Panc1 (cell line): ENCODE results near the gene SLF2. TPM values are rescaled to one million over a fixed set of nuclear protein-coding genes. Genes with fewer than 3 reads are reported as not detected.

Source experiments
- ATAC-seq: fragments of 200-7000 bp; cut with Tn5 transposase; 2 replicates; pipeline ENCODE4 v1.9.1; 2020; ENCODE audit warnings: mild to moderate bottlenecking, moderate library complexity
- BruUV-seq: library from RNA; stranded (reverse); fragments of 400-500 nt; replicated peaks from 2 replicates; lab custom pipeline; 2021; lab: Mats Ljungman, UMichigan
- CTCF ChIA-PET: fragments of 300-600 bp; sonication (Branson Sonifier 250); formaldehyde crosslinking; loops from one replicate; lab custom pipeline; 2022; ENCODE audit warnings: antibody characterized with exemption; lab: Charles Lee
- POLR2A ChIA-PET: fragments of 300-600 bp; sonication (Branson Sonifier 250); formaldehyde crosslinking; loops from one replicate; lab custom pipeline; 2022; ENCODE audit warnings: antibody characterized with exemption; lab: Charles Lee
- DNase-seq: peaks from one replicate; pipeline ENCODE4 v3.0.0-alpha.2; 2010; ENCODE audit warnings: low read depth, low spot score
- H3K27ac ChIP-seq: 2 replicates; pipeline ENCODE4 v1.5.1; 2011; ENCODE audit warnings: mild to moderate bottlenecking, low read length, inconsistent platforms
- H3K27me3 ChIP-seq: fragments of 200-500 bp; sonication (Bioruptor generic); 2 replicates; pipeline ENCODE4 v1.6.0; 2014; ENCODE audit warnings: low read length, inconsistent platforms; ENCODE audit not compliant: control insufficient read depth, insufficient read depth
- H3K36me3 ChIP-seq: fragments of 200-500 bp; sonication (Bioruptor generic); 2 replicates; pipeline ENCODE4 v1.5.1; 2014; ENCODE audit warnings: inconsistent platforms, mild to moderate bottlenecking, low read length, moderate library complexity; ENCODE audit not compliant: control insufficient read depth, insufficient read depth
- H3K4me1 ChIP-seq: 2 replicates; pipeline ENCODE4 v1.5.1; 2011; ENCODE audit warnings: inconsistent platforms, mild to moderate bottlenecking, low read length, moderate library complexity; ENCODE audit not compliant: control insufficient read depth, insufficient read depth
- H3K4me3 ChIP-seq, 2 experiments: 2 replicates each; pipeline ENCODE4 v1.5.1; 2011 to 2012; ENCODE audit warnings: low read depth in 2 of 2, low read length in 2 of 2, mild to moderate bottlenecking in 2 of 2, inconsistent platforms in 1 of 2, moderate library complexity in 1 of 2
- H3K9me3 ChIP-seq: fragments of 200-500 bp; sonication (Bioruptor generic); 2 replicates; pipeline ENCODE4 v1.5.1; 2014; ENCODE audit warnings: low read depth, mild to moderate bottlenecking, inconsistent platforms, low read length, moderate library complexity; ENCODE audit not compliant: control insufficient read depth, insufficient read depth
- CTCF ChIP-seq: fragments of 450-650 bp; IDR thresholded peaks from 2 replicates; pipeline ENCODE4 v1.5.1; 2017; ENCODE audit warnings: mild to moderate bottlenecking
- POLR2AphosphoS5 ChIP-seq: IDR thresholded peaks from 2 replicates; pipeline ENCODE4 v1.6.1; 2012; ENCODE audit warnings: mild to moderate bottlenecking, low read depth, low read length, moderate library complexity
- SIN3A ChIP-seq: IDR thresholded peaks from 2 replicates; pipeline ENCODE4 v1.6.1; 2012; ENCODE audit warnings: low read depth, mild to moderate bottlenecking, low read length, moderate library complexity, borderline replicate concordance; ENCODE audit not compliant: insufficient read depth
- TCF7L2 ChIP-seq: IDR thresholded peaks from 2 replicates; pipeline ENCODE4 v1.6.1; 2011; ENCODE audit warnings: mild to moderate bottlenecking, low read depth, low read length, inconsistent platforms
- in situ Hi-C: cut with HindIII; loops from 2 replicates; pipeline ENCODE4 v1.10.0; 2016; ENCODE audit warnings: low sequenced_read_pairs, low pct_unique_long_range_greater_than_20kb
- intact Hi-C: fragments of 100-400 bp; cut with micrococcal nuclease; formaldehyde crosslinking; loops from one replicate; pipeline ENCODE4 v1.10.0; 2022; ENCODE audit not compliant: unreplicated experiment
- total RNA-seq: library from RNA; stranded (reverse); gene quantifications from one replicate; pipeline ENCODE4 v1.2.1, GENCODE V29; 2021; ENCODE audit not compliant: unreplicated experiment
- TF ChIP-seq, protein P1 (sequence below), 2 experiments: IDR thresholded peaks; 2 replicates each; pipeline ENCODE4 v1.6.1; 2011 to 2012; ENCODE audit warnings: low read depth in 2 of 2, control low read depth in 1 of 2, low read length in 1 of 2, mild to moderate bottlenecking in 1 of 2, moderate library complexity in 1 of 2; ENCODE audit not compliant: insufficient read depth in 1 of 2

Gene SLF2
- total RNA-seq, 1 experiment from 2014 or later, result 38.8 TPM

GRCh38 chr10:100877461-100877850, 35.3 kb upstream of the SLF2 start:
- no peaks in the 10 kb centered on the region for H3K27me3 ChIP-seq
- in situ Hi-C loops, result no loop called here
- intact Hi-C loops, result loop anchor here (5.0 to 10.0 kb wide), 2 partner anchors 135 to 203 kb away; no protein-coding TSS in a partner anchor

DNA sequence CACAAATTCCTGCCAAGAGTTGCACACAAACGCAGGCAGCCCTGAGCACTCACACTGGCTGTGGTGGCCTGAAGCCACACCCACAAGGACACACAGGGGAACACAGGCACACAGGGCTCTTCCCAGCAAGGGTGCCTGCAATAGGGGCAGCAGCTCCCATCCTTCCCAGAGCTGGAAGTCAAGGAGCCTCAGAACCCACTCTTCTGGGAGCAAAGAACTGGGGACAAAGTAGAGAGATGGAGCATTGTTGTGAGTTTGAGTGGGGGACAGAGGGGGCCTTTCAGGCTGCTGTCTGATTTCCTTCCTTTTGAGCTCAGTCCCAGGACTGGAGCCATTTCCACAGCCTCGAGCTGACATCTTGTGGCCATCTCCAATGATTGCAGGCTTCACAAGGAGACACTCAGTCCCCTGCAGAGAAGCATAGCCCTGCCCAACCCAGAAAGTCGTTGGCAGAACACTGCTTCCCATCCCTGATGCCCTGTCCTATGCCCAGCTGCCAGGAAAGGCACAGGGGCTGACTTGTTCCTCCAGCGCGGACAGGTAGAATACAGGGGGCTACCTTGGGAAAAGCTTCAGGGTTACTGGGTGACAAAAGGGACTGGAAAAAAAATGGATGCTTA, 34.4 kb upstream of the SLF2 start:
- in situ Hi-C loops, result no loop called here
- Histone ChIP-seq H3K9me3 (no peaks in the 10 kb centered on the region), H3K4me1 (no peaks in the 10 kb centered on the region), H3K27me3 (no peaks in the 10 kb centered on the region), H3K36me3 (no peaks in the 10 kb centered on the region), H3K4me3 (no peak overlapping the region), H3K27ac (no peak overlapping the region)
- intact Hi-C loops, result loop anchor here (2.0 to 10.0 kb wide), 3 partner anchors 136 to 318 kb away; no protein-coding TSS in a partner anchor
- no peak for TF ChIP-seq POLR2AphosphoS5
- TF ChIP-seq CTCF, result peak; percentile 90
- TF ChIP-seq, protein P1, sequence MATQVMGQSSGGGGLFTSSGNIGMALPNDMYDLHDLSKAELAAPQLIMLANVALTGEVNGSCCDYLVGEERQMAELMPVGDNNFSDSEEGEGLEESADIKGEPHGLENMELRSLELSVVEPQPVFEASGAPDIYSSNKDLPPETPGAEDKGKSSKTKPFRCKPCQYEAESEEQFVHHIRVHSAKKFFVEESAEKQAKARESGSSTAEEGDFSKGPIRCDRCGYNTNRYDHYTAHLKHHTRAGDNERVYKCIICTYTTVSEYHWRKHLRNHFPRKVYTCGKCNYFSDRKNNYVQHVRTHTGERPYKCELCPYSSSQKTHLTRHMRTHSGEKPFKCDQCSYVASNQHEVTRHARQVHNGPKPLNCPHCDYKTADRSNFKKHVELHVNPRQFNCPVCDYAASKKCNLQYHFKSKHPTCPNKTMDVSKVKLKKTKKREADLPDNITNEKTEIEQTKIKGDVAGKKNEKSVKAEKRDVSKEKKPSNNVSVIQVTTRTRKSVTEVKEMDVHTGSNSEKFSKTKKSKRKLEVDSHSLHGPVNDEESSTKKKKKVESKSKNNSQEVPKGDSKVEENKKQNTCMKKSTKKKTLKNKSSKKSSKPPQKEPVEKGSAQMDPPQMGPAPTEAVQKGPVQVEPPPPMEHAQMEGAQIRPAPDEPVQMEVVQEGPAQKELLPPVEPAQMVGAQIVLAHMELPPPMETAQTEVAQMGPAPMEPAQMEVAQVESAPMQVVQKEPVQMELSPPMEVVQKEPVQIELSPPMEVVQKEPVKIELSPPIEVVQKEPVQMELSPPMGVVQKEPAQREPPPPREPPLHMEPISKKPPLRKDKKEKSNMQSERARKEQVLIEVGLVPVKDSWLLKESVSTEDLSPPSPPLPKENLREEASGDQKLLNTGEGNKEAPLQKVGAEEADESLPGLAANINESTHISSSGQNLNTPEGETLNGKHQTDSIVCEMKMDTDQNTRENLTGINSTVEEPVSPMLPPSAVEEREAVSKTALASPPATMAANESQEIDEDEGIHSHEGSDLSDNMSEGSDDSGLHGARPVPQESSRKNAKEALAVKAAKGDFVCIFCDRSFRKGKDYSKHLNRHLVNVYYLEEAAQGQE (IDR thresholded peaks at IDR 0.05; ENCODE audit: insufficient read depth in 1 of 2, low read depth in 2 of 2, low read length in 1 of 2), result no peak
- TF ChIP-seq TCF7L2, result no peak
- ChIA-PET CTCF (interaction anchor here (0.5 to 2.6 kb wide), 25 partner anchors 9 to 432 kb away, joined by 3 to 39 read pairs (median 4); partner anchors contain the start of genes HIF1AN, PAX2 and SLF2), POLR2A (interaction anchor here (0.5 to 0.6 kb wide), 2 partner anchors 343 to 357 kb away, joined by 4 to 12 read pairs; partner anchors contain the start of gene HIF1AN)
- no TSS peak for BruUV-seq
- DNase-seq, result peak; percentile 48
- ATAC-seq, result peak; percentile 95

More at GRCh38 chr10:100877461-100877850, 35.3 kb upstream of the SLF2 start:
- BruUV-seq, result no TSS peak
- no peak for ATAC-seq
- TF ChIP-seq TCF7L2 (no peak), SIN3A (no peak), POLR2AphosphoS5 (no peak), CTCF (no peak)
- TF ChIP-seq, protein P1 (IDR thresholded peaks at IDR 0.05; ENCODE audit: insufficient read depth in 1 of 2, low read depth in 2 of 2, low read length in 1 of 2), result no peak
- no peak overlapping the region for H3K27ac ChIP-seq
- no peaks in the 10 kb centered on the region for H3K4me1 ChIP-seq
- H3K4me3 ChIP-seq, result no peak overlapping the region
- H3K9me3 ChIP-seq, result no peaks in the 10 kb centered on the region
- ChIA-PET POLR2A (no interaction called here), CTCF (interaction anchor here (1.1 to 2.6 kb wide), 4 partner anchors 11 to 342 kb away, joined by 4 to 13 read pairs (median 6); partner anchors contain the start of genes HIF1AN and PAX2)
- H3K36me3 ChIP-seq, result no peaks in the 10 kb centered on the region
- no peak for DNase-seq
